Measurements from ENCODE around the gene CENPT. TPM values are rescaled to one million over a fixed set of nuclear protein-coding genes. Genes with fewer than 3 reads are reported as not detected.

CENPT gene
- total and polyA plus RNA-seq, 2 of the 13 experiments (the other 11 are each of a cell fraction or from before 2014, with no cell fraction given): 40.9 to 43.3 TPM

GRCh38 chr16:67893743-67894399, 46.4 kb upstream of the CENPT start (continued):
- TF ChIP-seq ZBTB26 (CRISPR knock-in tag; IDR thresholded peaks at IDR 0.05; ENCODE audit: borderline replicate concordance) (no peak), ARID5B (CRISPR knock-in tag; IDR thresholded peaks at IDR 0.05) (no peak), ZFP62 (CRISPR knock-in tag; IDR thresholded peaks at IDR 0.05) (no peak; the same call in 1 of the 2 replicates), MTERF4 (CRISPR knock-in tag; IDR thresholded peaks at IDR 0.05) (no peak), ISL2 (CRISPR knock-in tag; IDR thresholded peaks at IDR 0.05) (no peak), ZNF570 (CRISPR knock-in tag; IDR thresholded peaks at IDR 0.05; ENCODE audit: borderline replicate concordance) (no peak), FOXP1 (IDR thresholded peaks at IDR 0.05) (no peak), FOXP1 (CRISPR knock-in tag; IDR thresholded peaks at IDR 0.05) (no peak), CERS6 (CRISPR knock-in tag; IDR thresholded peaks at IDR 0.05) (no peak; the same call in 1 of the 2 replicates), AKAP8 (CRISPR knock-in tag; IDR thresholded peaks at IDR 0.05) (no peak), ZNF431 (CRISPR knock-in tag; IDR thresholded peaks at IDR 0.05; ENCODE audit: borderline replicate concordance, low read depth) (no peak), NCOA2 (CRISPR knock-in tag; IDR thresholded peaks at IDR 0.05) (0 out of 2 replicates have a peak, but pooled peaks have one; percentile 2), MXD3 (CRISPR knock-in tag; IDR thresholded peaks at IDR 0.05) (0 out of 2 replicates have a peak, but pooled peaks have one; percentile 11), ARID4A (CRISPR knock-in tag; IDR thresholded peaks at IDR 0.05; ENCODE audit: borderline replicate concordance) (0 out of 2 replicates have a peak, but pooled peaks have one; percentile 4), ZNF670 (CRISPR knock-in tag; IDR thresholded peaks at IDR 0.05; ENCODE audit: borderline replicate concordance) (0 out of 2 replicates have a peak, but pooled peaks have one; percentile 0), XBP1 (CRISPR knock-in tag; IDR thresholded peaks at IDR 0.05) (no peak), MIXL1 (CRISPR knock-in tag; IDR thresholded peaks at IDR 0.05) (0 out of 2 replicates have a peak, but pooled peaks have one; percentile 9), KLF13 (CRISPR knock-in tag; IDR thresholded peaks at IDR 0.05) (no peak)
